Measurements from ENCODE around the gene GRIA1.

GRIA1 gene

GRCh38 chr5:153807801-153808200 is 317.3 kb downstream of the GRIA1 start:
- in situ Hi-C loops (cut with MboI; ENCODE audit: low pct_unique_long_range_greater_than_20kb, low sequenced_read_pairs, unreplicated experiment) = no loop called here
- no peak for DNase-seq (ENCODE audit: low spot score)
- no peak for TF ChIP-seq CTCF (IDR thresholded peaks at IDR 0.05; ENCODE audit: extremely low read depth, insufficient read depth, missing control alignments)

- no peak for DNase-seq (ENCODE audit: low spot score)
- in situ Hi-C loops (cut with MboI; ENCODE audit: low pct_unique_long_range_greater_than_20kb, low sequenced_read_pairs, unreplicated experiment) = no loop called here
- no peak for TF ChIP-seq CTCF (IDR thresholded peaks at IDR 0.05; ENCODE audit: extremely low read depth, insufficient read depth, missing control alignments)
Measured at GRCh38 chr5:153809166-153809565, 318.7 kb downstream of the GRIA1 start.

- no peak for TF ChIP-seq CTCF (IDR thresholded peaks at IDR 0.05; ENCODE audit: extremely low read depth, insufficient read depth, missing control alignments)
- in situ Hi-C loops (cut with MboI; ENCODE audit: low pct_unique_long_range_greater_than_20kb, low sequenced_read_pairs, unreplicated experiment) = no loop called here
- DNase-seq (ENCODE audit: low spot score) = no peak
Measured at GRCh38 chr5:153813901-153814300, 323.4 kb downstream of the GRIA1 start.

GRCh38 chr5:153816870-153817269 is 326.4 kb downstream of the GRIA1 start:
- in situ Hi-C loops (cut with MboI; ENCODE audit: low pct_unique_long_range_greater_than_20kb, low sequenced_read_pairs, unreplicated experiment) = no loop called here
- DNase-seq (ENCODE audit: low spot score) = no peak
- TF ChIP-seq CTCF (IDR thresholded peaks at IDR 0.05; ENCODE audit: extremely low read depth, insufficient read depth, missing control alignments) = no peak

GRCh38 chr5:153818626-153819025 is 328.2 kb downstream of the GRIA1 start:
- TF ChIP-seq CTCF (IDR thresholded peaks at IDR 0.05; ENCODE audit: extremely low read depth, insufficient read depth, missing control alignments) = no peak
- in situ Hi-C loops (cut with MboI; ENCODE audit: low pct_unique_long_range_greater_than_20kb, low sequenced_read_pairs, unreplicated experiment) = no loop called here
- DNase-seq (ENCODE audit: low spot score) = no peak

- no peak for TF ChIP-seq CTCF (IDR thresholded peaks at IDR 0.05; ENCODE audit: extremely low read depth, insufficient read depth, missing control alignments)
- DNase-seq (ENCODE audit: low spot score) = no peak
- in situ Hi-C loops (cut with MboI; ENCODE audit: low pct_unique_long_range_greater_than_20kb, low sequenced_read_pairs, unreplicated experiment) = no loop called here
Measured at GRCh38 chr5:153823036-153823435, 332.6 kb downstream of the GRIA1 start.

- TF ChIP-seq CTCF (IDR thresholded peaks at IDR 0.05; ENCODE audit: extremely low read depth, insufficient read depth, missing control alignments) = no peak
- no peak for DNase-seq (ENCODE audit: low spot score)
- in situ Hi-C loops (cut with MboI; ENCODE audit: low pct_unique_long_range_greater_than_20kb, low sequenced_read_pairs, unreplicated experiment) = no loop called here
Measured at GRCh38 chr5:153824909-153825308, 334.4 kb downstream of the GRIA1 start.
